ENCODE results near the gene CCP110.
A peak's percentile ranks its signal among the peaks of the same experiment; 100 is the strongest.

Gene CCP110, protein sequence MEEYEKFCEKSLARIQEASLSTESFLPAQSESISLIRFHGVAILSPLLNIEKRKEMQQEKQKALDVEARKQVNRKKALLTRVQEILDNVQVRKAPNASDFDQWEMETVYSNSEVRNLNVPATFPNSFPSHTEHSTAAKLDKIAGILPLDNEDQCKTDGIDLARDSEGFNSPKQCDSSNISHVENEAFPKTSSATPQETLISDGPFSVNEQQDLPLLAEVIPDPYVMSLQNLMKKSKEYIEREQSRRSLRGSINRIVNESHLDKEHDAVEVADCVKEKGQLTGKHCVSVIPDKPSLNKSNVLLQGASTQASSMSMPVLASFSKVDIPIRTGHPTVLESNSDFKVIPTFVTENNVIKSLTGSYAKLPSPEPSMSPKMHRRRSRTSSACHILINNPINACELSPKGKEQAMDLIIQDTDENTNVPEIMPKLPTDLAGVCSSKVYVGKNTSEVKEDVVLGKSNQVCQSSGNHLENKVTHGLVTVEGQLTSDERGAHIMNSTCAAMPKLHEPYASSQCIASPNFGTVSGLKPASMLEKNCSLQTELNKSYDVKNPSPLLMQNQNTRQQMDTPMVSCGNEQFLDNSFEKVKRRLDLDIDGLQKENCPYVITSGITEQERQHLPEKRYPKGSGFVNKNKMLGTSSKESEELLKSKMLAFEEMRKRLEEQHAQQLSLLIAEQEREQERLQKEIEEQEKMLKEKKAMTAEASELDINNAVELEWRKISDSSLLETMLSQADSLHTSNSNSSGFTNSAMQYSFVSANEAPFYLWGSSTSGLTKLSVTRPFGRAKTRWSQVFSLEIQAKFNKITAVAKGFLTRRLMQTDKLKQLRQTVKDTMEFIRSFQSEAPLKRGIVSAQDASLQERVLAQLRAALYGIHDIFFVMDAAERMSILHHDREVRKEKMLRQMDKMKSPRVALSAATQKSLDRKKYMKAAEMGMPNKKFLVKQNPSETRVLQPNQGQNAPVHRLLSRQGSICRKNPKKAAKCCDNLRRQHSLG

DNA sequence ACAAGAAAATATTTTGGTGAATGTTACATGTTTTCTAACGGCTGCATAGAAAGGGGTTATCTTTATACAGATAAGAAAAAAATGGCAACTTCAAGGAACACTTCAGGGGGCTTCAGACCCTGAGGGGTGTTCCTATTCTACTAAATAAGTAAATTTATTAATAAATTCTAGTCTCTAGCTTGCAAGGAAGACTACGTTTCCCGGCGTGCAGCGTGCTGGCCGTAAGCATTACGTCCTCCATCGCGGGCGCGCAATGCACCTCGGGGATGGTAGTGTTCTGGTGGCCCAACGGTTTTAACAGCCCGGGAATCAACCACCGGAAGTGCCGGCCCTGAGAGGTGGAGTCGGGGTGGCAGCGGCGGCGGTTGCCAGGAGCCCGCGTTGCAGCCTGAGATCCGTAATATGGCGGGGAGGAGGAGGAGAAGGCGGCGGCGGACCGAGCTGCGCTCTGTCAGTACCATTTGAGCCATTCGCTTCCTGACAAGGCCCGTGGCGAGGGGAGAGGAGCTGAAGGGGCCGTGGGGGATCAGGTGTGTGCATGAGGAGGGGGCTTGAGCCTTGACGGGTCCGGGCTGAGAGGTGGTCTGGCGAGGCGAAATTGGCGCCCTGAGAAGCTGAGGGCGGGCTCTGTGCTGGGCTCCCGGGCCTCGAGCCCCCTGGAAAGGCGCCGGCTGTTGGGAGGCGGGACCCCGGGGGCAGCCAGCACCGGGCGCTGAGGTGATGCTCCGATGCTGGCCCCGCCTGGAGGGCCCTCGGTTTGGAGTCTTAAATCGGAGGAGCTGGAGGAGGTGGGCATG is at the start of gene CCP110:
Gene CCP110 (plus strand): TSS at position 384 of the 797 bp plus-strand sequence. CDS start 3,940 bp downstream, outside the sequence.
- DNase-seq (ENCODE audit: low spot score), result peak; percentile 96

DNA sequence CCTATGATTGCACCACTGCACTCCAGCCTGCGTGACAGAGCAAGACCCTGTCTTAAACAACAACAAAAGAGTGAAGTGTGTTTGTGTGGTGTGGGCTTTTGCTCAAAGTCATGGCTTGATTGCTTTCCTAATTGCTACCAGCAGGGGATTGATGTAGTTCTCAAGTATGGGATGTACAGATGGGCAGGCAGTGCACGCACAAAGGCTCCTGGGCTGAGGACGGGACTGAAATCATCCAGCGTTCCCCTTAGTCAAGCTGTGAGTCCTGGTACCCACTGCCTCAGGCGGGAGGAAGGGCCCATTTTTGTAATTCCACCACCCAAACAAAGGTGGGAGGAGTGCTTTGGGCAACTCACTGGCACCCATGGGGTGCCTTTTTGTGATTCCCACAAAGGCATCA is 49.1 kb upstream of the CCP110 start:
- DNase-seq (ENCODE audit: low spot score), result no peak

DNA sequence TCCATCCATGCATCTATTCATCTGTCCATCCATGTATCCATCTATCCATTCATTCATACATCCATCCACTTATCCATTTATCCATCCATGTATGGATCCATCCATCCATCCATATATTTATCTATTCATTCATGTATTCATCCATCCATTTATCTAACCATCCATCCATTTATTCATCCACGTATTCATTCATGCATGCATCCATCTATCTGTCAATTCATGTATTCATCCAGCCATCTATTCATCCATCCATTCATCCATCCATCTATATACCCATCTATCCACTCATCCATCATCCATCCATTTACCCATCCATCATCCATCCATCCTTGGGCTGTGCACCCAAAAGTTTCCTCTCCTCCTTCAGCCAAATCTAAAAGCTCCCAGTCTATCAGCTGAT is 45.2 kb upstream of the CCP110 start:
- DNase-seq (ENCODE audit: low spot score), result no peak

DNA sequence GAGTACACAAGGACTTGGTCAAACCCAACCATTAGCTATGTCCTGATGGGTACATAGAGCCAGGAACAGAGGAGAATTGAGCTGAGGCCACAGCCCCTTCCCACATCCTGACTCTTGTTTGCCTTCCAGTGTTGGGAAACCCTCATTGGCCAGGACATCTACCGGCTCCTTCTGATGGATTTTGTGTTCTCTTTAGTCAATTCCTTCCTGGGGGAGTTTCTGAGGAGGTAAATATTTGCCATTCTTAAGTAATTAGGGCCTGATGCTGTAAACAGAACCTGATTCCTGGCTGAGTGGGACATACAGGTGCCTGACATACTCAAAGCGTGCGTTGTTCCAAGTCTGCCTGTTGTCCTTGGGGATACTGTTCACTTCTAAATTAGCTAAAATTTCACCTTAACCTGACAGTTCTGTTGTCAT is 44.4 kb upstream of the CCP110 start:
- no peak for DNase-seq (ENCODE audit: low spot score)

DNA sequence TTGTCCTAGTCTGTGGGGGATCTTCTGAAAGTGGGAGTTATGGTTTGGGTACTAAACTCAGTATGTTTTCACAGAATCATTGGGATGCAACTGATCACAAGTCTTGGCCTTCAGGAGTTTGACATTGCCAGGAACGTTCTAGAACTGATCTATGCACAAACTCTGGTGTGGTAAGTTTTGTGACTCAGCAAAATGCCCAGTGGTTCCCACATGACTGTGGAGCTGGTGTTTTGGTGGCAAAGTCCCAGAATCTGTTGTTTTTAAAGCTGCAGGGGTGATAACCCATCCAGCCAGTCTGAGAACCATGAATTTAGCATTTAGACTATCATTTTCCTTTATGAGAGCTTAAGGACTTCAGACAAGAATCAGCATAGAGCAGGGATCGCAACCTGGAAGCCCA is 42.4 kb upstream of the CCP110 start:
- DNase-seq (ENCODE audit: low spot score), result no peak

DNA sequence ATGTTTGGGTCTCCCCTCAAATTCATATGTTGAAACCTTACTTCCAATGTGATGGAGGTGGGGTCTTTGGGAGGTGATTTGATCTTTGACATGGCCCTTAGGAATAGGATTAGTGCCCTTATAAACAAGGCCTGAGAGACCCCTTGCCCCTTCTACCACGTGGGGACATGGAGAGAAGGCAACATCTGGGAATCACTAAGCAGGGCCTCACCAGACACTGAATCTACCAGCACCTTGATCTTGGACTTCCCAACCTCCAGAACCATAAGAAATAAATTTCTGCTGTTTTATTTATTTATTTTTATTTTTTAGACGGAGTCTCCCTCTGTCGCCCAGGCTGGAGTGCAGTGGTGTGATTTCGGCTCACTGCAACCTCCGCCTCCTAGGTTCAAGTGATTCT is 42.0 kb upstream of the CCP110 start:
- DNase-seq (ENCODE audit: low spot score), result no peak

DNA sequence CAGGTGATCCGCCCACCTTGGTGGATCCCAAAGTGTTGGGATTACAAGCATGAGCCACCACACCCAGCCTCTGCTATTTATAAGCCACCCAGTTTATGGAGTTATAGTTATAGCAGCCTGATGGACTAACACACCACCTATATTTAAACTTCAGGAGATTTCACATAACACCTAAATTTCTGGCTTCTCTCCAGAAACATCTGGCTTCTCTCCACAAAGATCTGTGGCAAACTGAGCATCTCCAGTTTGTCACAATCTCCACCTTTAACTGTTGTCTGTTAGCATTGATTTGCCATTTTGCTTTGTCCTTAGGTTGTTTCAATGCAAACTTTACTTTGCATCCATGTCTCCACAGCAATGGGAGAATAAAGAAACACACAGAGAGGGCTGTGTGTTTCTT is 41.5 kb upstream of the CCP110 start:
- no peak for DNase-seq (ENCODE audit: low spot score)

DNA sequence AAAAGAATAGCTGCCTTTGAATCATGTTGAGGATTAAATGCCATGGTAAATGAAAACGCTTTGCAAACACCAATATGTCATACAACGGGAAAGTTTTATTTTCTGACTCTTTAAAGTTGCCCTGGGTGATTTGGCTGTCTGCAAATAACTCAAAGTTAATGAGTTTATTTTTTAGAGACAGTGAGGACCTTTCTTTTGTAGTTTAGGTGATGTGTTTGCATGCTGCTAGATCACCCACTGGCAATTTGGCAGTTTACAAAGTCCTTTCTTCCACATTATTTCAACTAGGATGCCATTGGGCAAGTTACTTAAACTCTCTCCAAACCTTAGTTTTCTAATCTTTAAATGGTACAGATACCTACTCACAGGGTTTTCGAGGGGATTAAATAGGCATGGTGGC is 39.6 kb upstream of the CCP110 start:
- DNase-seq (ENCODE audit: low spot score), result no peak

DNA sequence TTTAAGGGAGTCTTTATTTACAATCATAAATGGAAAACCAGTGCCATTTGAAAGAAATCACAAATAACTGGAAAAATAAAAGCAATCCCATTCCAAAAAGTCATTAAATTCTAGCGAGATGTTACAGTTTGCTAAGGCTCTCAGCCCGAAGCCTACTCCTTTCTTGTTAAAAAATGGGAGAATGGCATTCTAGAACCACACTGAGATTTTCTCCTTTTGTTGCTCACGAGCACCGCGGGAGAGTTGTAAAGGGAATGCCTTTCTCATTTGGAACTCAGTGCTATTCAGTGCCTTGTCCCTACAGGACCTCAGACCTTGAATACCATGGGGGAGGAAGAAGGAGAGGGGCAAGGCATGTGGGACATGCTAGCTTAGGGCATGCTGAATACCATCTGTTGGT is 38.1 kb upstream of the CCP110 start:
- no peak for DNase-seq (ENCODE audit: low spot score)

DNA sequence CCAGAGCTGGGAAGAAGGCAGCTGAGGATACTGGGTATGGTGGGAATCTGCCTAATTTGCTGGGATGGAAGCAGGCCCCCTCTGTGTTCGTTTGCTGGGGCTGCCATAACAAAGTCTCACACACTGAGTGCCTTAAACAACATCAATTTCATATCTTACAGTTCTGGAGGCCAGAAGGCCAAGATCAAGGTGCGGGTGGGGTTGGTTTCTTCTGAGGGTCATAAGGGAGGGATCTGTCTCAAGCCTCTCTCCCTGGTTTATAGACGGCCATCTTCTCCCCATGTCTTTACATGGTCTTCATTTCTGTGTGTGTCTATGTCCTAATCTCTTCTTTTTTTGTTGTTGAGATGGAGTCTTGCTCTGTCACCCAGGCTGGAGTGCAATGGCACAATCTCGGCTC is 37.7 kb upstream of the CCP110 start:
- no peak for DNase-seq (ENCODE audit: low spot score)

DNA sequence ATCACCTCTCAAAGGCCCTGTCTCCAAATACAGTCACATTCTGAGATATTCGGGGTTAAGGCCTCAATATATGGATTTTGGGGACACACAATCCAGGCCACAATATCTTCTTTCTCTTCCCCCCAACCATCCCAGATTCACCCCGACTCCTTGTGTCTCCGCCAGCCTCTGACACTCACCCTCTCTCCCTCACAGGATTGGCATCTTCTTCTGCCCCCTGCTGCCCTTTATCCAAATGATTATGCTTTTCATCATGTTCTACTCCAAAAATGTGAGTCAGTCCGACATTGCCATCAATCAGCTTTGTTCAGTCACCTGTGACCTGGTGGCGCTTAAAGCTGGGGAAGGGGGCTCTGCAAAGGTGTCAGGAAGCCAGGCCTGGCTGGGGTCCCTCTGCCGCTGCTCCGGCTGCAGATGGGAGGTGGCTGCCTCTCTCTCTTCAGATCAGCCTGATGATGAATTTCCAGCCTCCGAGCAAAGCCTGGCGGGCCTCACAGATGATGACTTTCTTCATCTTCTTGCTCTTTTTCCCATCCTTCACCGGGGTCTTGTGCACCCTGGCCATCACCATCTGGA is 36.9 kb upstream of the CCP110 start:
- DNase-seq (ENCODE audit: low spot score), result no peak

DNA sequence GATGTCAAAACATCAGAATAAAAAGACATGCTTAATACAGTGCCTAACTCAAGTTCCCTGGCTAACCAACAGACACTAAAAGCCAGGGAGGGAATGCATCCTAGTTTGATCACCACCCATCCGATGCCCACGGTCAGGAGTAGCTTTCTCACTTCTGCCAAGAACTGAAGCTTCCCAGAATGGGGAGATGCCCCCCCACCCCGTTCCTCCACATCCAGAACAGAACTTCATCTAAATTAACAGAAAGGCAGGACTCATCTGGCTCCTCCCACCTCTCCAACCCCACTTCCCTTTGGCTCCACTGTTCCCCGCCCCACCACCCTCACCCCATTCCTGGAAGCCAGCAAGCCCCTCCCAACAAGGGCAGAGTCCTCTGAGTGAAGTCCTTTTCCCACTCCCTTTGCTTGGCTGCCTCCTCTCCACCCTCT is 35.5 kb upstream of the CCP110 start:
- no peak for DNase-seq (ENCODE audit: low spot score)

DNA sequence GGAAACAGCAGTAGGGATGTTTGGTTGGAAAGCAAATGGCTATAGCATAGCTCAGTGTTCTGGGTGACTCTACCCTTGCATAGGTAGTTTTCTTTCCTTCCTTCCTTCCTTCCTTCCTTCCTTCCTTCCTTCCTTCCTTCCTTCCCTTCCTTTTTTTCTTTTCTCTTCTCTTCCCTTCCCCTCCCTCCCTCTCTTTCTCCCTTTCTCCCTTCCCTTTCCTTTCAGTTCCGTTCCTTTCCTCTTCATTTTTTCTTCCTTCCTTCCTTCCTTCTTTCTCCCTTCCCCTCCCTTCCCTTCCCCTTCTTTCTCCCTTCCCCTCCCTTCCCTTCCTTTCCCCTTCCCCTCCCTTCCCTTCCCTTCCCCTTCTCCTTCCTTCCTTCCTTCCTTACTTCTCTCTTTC is 33.1 kb upstream of the CCP110 start:
- no peak for DNase-seq (ENCODE audit: low spot score)

DNA sequence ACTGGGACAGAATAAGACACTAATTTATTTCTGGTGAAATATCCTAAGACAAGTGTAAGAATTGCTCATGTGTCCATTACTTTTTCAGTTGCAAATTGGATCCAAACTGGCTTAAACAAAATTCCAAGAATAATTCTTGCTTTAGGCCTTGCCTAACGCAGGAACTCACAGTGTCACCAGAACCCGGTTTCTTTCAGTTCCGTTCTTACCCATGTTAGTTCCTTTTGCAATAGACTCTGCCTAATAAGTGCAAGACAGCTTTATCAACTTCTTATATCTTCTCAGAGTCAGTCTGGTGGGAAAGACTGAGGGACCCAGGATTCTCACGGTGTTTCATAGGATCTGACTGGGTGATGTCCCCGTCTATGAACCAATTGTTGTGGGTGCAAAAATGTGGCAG is 26.6 kb upstream of the CCP110 start:
- DNase-seq (ENCODE audit: low spot score), result no peak

DNA sequence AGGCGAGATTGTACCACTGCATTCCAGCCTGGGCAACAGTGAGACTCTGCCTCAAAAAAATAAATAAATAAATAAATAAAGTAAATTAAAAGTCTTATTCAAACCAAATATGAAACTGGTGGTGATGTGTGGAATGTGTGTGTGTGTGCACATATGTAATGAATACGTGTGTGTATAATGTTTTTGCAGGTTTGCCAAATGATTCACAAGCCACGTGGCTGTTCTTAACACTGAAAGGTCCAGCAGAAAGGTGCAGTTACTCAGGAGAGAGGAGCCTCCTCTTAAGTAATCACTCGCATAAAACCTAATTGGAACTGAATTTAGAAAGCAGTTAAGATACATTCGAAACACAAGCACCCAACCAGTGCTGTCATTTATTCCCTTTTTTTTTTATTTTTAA is 24.7 kb upstream of the CCP110 start:
- no peak for DNase-seq (ENCODE audit: low spot score)

DNA sequence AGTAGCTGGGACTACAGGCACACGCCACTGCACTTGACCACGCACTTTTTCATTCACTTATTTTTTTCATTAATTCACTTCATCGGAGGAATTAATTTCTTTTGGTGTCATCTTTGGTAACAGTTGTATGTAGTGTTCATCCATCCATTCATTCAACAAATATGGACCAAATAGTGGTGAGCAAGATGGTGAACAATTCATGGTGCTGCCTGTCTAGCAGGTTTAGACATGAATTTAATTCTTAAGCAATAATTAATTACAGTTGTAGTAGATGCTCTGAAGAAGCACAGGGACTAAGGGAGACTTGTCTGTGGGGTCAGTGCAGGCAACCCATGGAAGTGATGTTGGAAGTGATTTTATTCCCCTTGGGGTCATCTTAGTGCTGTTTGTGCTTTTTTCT is 24.3 kb upstream of the CCP110 start:
- no peak for DNase-seq (ENCODE audit: low spot score)

DNA sequence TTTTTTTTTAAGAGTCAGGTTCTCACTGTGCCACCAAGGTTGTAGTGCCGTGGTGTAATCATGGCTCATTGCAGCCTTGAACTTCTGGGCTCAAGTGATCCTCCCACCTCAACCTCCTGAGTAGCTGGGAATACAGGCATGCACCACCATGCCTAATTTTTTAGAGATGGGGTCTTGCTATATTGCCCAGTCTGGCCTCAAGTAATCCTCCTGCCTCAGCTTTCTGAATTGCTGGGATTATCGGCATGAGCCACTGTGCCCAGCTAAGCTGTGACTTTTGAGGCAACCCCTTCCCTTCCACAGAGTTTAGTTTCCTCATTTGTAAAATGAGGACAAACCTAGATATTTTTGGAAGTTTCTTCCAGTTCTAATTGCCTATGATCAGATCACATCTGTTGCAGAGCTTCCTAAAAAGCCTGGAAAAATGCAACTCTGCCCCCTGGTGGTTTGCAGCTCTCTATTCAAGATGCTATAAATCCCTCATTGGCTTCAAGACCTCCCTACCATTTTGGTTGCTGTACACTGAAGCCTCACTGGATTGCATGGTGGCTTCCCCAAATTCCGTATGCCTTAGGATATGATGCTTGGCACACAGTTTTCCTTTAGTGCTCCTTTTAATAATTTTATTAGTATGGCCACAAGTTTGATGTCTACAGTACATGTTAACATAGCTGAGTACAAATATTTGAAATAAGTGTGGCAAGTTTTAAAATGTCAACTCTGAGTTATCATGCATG is 21.2 kb upstream of the CCP110 start:
- peak; percentile 63 for DNase-seq (ENCODE audit: low spot score)

DNA sequence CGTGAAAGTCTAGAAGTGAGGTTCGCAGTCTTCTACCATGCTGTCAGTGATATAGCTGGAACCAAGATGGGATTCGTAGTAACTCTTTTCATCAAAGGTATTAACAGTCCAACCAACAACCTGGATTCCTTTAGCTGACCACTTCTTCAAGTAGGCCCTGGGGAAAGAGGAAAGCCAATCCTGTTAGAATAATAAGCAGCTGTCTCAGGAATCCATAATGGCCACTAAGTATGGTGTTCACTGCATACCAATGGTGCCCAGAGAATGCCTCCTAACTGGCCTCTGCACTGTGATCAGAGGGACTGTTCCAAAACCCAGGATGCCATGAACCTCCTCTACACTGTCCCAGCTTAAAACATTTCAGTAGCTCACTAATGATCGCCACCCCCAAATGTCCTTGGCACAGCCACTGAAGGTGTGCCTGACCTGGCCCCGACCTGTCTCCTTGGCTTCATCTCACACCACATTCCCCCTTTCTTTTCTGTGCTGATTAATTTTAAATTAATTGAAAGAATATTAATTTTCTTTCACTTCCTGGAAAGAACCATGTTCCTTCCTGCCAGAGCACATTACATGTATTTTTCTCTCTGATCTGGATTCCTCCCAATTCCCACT is 20.2 kb upstream of the CCP110 start:
- DNase-seq (ENCODE audit: low spot score), result no peak

DNA sequence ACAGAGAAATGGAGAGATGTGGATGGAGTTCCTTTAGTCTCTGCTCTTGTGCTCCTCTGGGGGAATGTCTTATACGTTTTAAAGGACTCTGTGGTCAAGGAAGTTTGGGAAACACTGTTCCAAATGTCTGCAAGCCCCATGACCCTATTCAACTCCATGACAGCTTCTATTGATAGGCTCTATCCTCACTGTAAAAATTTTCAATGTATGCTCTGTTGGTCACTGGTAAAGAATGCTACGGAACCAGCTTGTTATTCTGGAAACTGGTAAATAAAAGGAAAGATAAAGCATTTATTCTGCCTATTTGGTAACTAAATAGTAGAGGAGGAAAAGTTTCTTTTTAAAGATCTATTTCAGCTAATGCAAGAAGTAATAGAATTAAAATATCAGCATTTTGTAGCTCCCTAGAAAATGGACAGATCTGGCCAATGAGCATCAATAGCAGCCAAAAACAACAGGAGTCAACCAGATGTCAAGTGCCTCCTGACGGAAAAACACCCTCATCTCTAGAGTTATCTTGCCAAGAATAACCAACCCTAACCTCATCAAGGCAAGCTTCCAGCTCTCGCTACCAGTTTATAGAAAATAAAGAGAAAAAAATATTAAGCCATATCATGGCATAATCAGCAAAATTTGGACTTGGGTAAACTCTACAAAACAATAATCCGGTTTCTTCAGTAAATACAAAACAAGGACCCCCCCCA is 18.0 kb upstream of the CCP110 start:
- DNase-seq (ENCODE audit: low spot score), result no peak

DNA sequence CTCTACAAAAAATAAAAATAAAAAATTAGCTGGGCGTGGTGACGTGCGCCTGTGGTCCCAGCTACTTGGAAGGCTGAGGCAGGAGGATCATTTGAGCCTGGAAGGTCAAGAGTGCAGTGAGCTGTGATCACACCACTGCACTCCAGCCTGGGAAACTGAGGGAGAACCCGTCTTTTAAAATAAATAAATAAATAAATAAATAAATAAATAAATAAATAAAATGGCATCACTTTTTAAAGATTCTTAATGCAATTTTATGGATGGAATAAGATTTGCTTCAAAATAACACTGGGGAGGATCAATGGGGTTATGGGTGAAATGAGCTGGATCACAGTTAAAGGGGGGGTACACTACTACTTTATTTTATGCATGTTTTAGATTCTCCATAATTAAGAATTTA is 16.8 kb upstream of the CCP110 start:
- no peak for DNase-seq (ENCODE audit: low spot score)
